Umbilical cord (tissue), 2 donors: ENCODE results near the gene TMEM127. TPM values are rescaled to one million over a fixed set of nuclear protein-coding genes. Genes with fewer than 3 reads are reported as not detected.
"Not testable (repeated sequence)": the region's sequence is repeated elsewhere in the genome, so short reads cannot be mapped to it uniquely, and the experiment has no call there.

Experiments used
- DNase-seq: peaks from one replicate; pipeline ENCODE4 v3.0.0-alpha.2; 2015; ENCODE audit warnings: low spot score
- total RNA-seq: library from RNA; depleted of rRNA; stranded (reverse); fragments of >200 nt; gene quantifications from one replicate; pipeline ENCODE4 v1.2.3, GENCODE V29; 2014; ENCODE audit warnings: low replicate concordance; ENCODE audit not compliant: insufficient read depth

TMEM127 gene
- total RNA-seq, 1 donor from 2014 or later = 13.5 TPM

DNA sequence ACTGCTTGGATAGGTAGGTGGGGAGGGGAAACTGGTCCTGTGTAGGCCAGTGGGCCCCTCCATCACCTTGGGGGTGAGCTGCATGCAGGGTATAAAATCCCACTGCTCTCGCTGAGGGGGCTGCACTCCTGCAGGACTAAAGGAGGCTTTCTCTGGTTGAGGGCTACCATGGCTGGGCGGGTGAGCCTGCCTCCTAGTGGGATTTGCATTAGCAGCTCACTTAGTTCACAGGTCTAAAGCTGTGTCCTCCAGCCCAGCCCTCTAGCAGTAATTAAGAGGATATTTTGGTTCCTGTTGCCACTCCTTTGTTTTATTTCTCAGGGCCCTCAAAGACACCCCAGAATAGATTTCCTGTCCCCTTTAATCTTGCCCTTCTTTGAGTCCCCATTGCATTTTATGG is 24.6 kb downstream of the TMEM127 start:
- DNase-seq = no peak

DNA sequence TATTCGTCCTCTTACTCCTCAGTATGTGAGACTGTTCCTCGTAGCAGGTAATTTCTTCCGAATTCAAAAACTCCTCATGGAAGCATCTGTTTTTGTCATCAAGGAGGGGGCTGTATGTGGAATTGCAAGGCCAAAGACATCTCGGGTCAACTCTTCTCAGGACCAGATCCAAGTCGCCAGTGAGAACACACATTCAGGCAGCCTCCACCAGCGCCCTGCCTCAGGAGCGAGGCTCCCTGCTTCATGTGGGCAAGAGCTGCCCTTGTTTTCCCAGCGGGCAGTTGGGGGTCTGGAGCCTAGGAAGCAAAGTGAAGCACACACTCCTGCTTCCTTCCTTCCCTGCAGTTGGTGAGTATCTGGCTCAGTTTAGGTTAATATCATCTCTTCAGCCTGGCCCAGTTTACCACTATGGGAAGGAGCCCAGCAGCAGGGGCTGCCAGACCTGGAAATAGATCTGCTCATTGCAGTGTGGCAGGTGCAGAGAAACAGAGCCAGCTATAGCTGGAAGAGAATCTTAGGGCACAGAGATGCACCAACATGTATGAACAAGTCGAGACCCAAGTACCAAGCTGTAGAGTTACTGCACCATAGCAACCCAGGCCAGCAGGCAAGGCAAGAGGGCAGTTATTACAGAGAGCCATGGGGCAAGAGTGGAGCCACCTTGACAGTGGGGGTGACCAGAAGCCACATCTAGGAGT is 25.3 kb downstream of the TMEM127 start:
- DNase-seq = peak; percentile 15

DNA sequence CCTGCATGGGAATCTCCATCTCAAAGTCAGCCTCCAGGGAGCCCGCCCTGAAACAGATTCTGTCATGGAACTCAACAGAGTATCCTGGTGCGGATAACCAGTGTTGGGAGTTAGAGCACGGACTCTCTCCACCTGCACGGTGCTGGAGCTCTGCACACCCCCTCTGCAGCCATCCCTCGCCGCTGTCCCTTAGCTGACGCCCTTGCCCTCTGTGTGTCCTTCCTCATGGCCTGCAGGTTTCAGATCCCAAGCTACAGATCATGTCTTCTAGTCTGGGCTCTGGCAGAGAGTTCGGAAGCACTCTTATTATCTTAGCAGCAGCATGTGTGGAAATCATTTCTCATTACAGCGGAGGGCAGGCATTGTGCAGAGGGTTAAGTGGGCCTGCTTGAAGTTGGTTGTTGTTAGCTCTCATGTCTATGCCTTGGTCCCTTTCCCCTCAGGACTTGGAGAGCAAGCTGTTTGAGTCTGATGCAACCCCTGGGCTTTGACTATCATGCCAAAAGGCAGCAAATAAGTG is 26.0 kb downstream of the TMEM127 start:
- DNase-seq = no peak

DNA sequence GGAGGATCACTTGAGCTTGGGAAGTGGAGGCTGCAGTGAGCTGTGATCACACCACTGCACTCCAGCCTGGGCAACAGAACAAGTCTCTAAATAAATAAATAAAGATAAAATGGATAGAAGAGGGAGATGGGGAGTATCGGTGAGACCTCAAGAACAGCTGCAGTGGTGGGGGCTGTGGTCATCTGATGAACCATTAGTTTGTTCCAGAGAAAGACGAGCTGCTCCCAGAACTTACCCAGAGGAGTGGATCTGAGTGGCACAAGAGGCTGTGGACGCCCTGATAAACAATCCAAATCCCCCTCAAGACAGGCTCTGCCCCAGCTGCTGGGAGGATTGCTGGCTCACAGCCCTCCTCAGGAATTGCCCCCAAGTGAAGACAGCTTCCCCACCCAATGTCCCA is 26.7 kb downstream of the TMEM127 start:
- DNase-seq = no peak

DNA sequence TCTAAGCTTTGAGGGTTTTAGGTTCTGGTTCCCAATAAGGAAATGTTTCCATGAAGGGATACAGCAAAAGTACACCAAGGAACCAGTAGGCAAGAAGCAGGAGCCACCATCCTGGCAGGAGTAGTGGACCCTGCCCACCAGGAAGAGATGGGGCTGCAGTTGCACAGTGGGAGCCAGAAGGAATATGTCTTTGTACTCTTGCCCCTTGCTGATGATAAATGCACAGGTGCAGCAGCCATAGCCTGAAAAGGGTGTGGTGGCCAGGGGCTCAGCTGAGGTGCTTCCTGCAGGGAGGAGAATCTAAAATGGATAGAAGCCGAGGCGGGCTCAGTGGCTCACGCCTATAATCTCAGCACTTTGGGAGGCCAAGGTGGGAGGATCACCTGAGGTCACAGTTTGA is 27.5 kb downstream of the TMEM127 start:
- DNase-seq = no peak

DNA sequence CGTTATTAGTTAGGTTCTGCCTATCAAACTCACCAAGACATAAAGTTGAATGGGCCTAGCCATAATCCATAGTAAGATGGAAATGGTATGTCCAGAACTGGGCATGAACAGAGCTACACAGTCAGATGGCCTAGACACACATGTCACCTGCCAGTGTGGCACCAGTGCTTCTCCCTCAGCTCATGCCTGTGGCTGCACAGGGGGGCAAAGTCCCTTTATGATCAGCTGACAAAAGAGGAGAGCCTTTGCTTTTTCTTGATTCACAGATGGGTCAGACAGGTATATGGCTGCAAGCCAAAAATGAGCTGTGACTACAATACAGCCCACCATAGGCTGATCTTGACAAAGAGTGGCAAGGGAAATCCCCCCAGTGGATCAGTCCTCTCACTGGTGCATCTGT is 28.9 kb downstream of the TMEM127 start:
- no peak for DNase-seq

DNA sequence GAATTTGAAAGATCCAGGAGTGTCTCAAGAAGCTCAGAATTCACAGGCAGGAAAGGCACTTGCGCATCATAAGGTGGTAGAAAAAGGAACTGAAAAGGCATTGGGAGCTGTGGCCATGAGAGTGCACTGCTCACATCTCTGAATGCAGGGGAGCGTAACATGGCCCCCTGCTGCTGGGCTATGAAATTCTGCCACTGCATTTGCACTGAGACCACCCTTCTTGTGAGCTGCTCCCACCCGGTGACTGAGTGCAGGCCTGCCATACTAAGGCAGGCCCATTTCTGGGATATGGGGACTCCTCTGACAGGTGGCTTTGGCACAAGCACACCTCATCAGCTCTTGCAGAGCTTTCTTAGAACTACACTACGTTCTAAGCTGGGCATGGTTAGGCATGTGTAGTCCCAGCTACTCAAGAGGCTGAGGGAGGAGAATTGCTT is 31.9 kb downstream of the TMEM127 start:
- DNase-seq = no peak

DNA sequence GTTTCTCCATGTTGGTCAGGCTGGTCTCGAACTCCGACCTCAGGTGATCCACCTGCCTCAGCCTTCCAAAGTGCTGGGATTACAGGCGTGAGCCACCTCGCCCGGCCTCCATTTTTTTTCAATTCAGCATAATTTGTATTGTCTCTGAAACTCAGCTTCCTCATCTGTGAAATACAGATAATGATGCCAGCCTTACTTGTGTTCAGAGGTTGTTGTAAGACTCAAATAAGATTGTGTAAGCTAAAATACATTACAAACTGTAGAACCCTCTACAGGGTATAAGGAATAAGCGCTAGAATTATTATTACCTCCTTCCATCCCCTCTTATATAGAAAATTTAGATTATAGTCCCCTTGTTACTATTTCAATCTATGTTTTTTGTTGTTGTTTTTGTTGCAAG is 32.4 kb downstream of the TMEM127 start:
- DNase-seq = no peak

DNA sequence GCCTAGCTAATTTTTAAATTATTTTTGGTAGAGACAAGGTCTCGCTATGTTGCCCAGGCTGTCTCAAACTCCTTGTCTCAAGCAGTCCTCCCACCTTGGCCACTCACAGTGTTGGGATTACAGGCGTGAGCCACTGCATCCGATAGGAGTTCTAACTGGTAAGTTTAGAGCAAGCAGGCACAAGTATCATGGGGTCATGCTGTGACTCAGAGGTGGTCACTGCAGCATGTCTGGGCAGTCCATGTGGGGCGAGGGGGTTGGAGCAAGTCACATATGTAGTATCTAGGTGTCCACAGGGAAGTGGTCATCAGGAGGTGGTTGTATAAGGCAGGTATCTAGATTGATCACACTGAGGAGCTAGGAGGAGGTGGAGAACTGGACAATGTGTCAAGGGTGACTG is 34.5 kb downstream of the TMEM127 start:
- DNase-seq = no peak

DNA sequence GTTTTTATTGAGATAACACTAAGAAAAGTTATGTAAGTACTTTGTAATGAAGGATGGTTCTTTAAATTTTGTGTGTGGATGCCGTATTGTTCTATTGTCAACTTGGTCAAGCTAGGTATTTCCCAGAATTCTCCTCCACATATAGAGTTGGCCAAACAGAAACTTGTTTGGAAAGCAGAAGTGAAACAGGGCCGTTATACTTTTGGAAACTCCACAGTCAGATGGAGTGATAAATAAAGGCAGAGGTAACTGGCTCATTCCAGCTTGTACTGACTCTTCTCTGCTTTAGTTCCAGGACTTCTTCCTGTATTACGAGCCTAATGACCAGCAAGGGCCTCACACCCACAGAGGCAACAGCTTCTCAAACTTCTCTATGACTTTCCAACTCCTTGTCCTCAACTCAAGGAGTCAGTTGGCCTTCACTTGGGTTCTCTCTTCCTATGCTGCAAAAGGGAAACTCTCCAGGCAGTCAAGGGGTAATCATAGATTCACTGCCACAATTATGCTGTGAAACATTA is 40.7 kb downstream of the TMEM127 start:
- DNase-seq = peak; percentile 26

DNA sequence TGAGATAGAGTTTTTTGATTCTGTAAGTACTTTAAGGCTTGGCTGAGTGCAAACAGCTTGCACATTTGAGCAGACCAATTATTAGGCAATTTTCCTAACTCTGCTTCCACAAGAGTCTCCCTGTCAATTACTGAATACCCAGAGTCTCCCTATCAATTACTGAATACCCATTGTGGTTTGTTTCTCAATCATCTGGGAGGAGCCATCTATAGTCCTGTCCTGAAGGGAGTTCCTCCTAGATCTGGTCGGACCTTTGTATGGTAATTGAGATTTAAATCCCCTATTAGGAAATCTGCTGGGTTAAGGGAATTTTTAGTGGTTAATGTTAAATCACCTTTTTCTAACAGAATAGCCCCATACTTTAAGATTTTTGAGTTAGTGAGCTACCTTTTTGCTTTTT is 44.7 kb downstream of the TMEM127 start:
- DNase-seq = not testable (repeated sequence)

DNA sequence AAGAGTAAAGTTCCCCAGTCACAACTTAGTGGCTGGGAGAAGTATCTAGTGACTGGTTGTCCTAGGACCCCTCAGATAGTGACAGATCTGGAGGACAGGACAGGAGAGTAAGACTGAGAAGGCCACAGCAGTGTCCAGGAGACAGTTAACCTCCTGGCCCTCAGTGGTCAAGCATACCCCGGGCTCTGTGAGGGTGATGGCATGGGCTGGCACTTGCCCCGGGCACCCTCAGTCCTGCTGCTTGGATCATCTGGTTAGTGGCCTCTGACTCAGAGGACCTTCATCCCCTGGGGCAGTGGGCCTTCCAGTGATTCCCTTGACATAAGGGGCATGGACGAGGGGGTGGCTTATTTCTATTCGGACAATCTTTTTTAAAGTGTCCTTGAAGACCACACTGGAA is 45.8 kb downstream of the TMEM127 start:
- not testable (repeated sequence) for DNase-seq

DNA sequence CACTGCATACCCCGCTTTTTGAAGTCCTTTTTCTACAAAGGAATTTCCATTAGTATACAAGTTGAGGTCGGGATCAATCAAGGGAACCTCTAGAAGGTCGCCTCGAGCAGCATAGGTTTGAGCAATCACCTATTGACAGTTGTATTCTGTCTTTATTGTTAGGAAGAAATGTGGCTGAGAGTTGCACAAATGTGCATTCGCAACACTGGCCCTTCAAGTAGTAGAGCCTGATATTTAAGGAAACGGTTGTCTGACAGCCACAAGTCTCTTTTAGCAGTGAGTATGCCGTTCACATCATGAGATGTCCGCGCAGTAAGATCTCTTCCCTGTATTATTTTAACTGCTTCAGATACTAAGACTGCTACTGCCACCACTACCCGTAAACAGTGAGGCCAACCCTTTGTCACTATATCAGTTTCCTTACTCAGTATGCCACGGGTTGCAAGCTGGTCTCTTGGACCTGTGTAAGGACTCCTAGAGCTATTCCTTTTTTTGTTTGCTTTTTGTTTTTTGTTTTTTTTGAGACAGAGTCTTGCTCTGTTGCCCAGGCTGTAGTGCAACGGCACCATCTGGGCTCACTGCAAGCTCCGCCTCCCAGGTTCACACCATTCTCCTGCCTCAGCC is 47.2 kb downstream of the TMEM127 start:
- DNase-seq = no peak

DNA sequence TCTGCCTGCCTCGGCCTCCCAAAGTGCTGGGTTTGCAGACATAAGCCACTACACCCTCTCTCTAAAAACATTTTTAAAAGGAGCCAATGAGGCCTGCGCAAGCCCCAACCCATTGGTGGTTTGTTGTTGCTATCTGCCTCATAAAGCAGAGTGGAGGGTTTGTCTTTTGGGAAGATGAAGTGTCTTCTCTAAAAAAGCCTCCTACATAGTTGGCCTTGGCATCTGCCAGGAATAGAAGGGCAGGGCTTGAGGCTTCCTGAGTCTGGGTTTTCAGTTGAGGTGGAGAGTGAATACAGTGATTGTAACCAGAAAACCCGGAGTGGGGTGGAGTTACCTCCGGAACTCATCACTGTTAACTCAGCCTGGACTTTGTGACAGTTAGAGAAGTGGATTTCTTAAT is 51.2 kb downstream of the TMEM127 start:
- no peak for DNase-seq

DNA sequence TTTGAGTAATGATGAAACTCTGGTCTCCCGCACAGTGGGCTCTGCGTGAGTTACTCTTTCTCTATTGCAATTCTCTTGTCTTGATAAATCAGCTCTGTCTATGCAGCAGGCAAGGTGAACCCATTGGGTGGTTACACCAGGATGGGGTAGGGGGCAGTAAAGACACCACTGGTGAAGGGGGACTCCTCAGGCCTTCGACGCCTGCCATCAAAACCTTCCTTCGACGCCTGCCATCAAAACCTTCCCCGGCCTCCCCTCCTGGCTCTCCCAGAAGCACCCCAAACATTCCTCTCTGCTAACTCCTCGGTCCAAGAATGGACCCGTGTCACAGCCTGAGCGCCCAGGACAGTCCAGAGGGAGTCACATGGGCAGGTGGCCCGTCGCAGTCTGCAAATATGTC is 52.4 kb downstream of the TMEM127 start:
- no peak for DNase-seq

DNA sequence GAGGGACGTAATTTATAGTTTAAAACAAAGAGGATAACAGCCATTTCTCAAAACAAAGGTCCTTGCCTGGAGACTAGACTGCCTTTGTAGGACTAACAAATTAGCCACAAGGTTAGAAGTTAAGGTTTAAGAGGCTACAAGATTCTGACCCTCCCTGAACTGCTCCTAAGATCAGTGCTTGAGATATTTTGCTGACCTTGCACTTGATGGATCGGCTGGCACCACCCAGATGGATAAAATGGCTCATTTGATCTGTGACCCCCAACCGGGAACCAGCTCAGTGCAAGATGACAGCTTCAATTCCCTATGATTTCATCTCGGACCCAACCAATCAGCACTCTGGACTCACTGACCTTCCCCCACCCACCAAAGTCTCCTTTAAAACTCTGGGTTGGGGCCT is 53.5 kb downstream of the TMEM127 start:
- no peak for DNase-seq

DNA sequence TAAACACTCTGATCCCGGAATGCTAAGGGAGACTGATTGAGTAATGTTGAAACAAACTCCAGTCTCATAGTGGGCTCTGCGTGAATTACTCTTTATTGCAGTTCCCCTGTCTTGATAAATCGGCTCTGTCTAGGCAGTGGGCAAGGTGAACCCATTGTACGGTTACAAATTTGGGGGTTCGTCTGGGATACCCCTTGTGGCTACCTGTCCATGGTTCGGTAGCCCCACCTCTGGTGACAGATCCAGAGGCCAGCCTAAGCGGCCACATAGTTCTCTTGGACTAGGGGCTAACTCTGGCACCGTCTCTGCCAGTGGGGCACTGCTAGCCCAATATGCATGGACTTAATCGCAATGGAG is 56.1 kb downstream of the TMEM127 start:
- DNase-seq = no peak

DNA sequence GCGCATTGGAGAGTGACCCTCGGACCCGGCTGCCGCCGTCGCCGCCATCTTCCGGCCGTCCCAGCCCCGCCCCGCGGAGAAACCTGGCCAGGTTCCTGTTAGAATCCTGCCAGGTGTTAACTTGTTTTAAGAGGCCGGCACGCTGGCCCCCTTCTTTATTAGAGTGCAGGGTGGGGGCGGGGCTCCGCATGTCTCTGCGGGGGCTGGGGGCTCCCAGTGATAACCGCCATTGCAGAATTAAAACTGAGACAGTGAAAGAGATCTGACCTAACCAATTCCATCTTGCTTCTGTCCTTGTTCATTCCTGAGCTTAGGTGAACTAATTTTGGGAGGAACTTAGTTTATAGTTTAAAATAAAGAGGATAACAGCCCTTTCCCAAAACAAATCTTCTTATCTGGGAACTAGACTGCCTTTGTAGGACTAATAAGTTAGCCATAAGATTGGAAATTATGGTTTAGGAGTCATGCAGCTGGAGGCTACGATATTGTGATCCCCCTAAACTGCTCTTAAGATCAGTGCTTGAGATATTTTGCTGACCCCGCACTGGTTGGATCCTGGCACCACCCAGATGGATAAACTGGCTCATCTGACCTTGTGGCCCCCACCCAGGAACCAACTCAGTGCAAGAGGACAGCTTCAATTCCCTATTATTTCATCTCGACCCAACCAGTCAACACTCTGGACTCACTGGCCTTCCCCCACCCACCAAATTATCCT is 56.6 kb downstream of the TMEM127 start:
- no peak for DNase-seq

DNA sequence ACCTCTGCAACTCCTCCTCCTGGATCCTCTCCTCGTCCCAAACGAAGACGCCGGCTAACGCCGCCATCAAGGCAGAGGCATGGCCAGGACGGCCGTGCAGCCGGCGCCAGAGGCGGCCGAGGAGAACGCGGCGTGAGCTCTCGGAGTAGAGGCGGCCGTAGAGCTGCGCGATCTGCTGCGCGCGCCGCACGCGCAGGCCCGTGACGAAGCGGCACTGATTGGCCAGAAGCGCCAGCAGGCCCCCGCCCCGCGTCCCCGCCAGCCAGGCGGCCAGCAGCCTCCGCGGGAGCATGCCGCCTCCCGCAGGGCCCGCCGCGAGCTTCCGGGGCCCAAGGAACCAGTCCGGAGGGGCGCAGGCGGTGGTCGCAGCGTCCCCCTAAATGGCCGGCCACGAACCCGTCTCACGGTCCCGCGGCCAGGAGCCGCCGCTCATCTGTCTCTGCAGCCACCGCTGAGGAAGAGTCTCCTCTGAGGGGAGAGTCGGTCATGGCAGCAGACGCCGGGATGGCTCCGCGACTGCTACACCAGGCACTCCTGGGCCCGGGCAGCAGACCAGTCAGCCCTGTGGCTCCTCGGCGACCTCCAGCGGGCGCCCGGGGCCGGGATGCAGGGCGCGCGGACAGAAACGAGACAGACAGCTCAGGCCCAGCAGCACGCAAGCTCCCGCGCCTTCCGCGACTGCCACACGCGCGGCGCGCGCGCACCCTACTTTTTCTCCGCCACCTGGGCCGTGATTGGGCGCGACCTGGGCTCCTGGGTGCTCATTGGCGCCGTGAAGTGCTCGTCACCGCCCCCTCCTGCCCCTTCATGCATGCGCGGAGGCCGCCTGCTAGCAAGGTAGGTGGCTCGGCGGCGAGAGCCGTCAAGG is 57.4 kb downstream of the TMEM127 start, which contains the start of gene STARD7:
STARD7 (minus strand) TSS at position 685 of the 868 bp plus-strand sequence; CDS start at position 292, 393 bp downstream.
- peak; percentile 99 for DNase-seq

DNA sequence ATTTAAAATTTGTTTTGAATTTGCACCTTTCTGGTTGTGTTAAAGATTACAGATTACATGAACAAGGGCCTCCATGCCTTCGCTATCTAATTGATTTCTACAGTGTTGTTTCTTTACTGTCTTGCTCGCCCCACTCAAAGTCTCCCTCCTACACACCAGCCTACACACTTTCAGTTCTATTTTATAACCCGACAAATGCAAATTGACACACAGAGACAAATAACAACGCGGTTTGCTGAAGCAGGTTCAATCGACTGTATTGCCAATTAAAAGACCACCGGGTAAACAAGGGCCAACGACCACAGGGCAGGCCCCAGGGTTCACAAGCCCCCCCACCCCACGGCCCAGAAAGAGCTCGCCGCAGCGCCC is 58.0 kb downstream of the TMEM127 start:
- no peak for DNase-seq

DNA sequence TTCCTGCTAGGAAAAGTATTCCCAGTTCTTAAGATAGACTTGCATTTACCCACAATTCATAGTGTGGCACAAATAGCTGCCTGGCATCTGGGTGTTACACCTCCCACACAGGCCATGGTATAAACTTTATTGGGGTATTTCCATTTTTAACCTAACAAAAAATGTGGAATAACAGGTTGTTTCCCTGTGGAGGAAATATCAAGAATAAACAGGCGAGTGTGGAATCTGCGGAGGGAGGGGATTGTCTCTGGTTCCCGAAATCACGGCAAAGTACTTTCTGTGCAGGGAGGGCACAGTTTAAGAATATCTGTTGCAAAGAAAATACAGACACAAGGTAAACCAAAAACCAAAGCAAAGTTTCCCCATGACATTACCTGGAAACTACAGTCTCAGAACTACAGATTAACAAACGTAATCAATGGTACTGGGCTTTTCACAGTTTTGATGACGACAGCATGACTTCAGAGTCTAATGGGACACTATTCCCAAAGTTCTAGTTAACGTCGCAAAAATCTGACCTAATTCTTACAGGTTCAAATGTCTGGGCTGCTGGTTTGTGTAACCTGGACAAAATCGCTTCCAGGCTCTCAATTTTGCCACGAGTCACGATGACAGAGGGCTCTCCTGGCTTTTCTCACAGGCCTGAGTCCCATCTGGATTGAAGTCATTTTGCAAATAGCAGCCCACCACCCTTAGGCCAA is 58.6 kb downstream of the TMEM127 start:
- DNase-seq = peak; percentile 17
